ENCODE results near the gene MPC1L. TPM values are rescaled to one million over a fixed set of nuclear protein-coding genes. Genes with fewer than 3 reads are reported as not detected.

Gene MPC1L
- total RNA-seq, 2 experiments from 2014 or later: not detected

GRCh38 chrX:40644821-40645358 is 21.7 kb downstream of the MPC1L start:
- ChIA-PET CTCF (interaction anchor here (1.7 to 1.9 kb wide), 2 partner anchors 9 to 11 kb away, joined by 3 to 6 read pairs; no protein-coding TSS in a partner anchor), POLR2A (no interaction called here)
- Mint-ChIP-seq H3K4me1 (peaks cover 26% of the 10 kb centered on the region), H3K4me3 (peak overlapping the region; percentile 89), H3K36me3 (ENCODE audit: low read depth) (peaks cover 21% of the 10 kb centered on the region), H3K9me3 (no peaks in the 10 kb centered on the region), H3K27ac (peak overlapping the region; percentile 95), H3K27me3 (no peaks in the 10 kb centered on the region)
- DNase-seq: peak; percentile 58

- Mint-ChIP-seq H3K4me1 (peaks cover 27% of the 10 kb centered on the region), H3K27me3 (no peaks in the 10 kb centered on the region), H3K27ac (peak overlapping the region; percentile 97), H3K9me3 (no peaks in the 10 kb centered on the region), H3K4me3 (peak overlapping the region; percentile 98), H3K36me3 (ENCODE audit: low read depth) (peaks cover 22% of the 10 kb centered on the region)
- CTCF ChIA-PET: interaction anchor here (0.5 to 1.7 kb wide), 3 partner anchors 13 to 720 kb away, joined by 3 to 4 read pairs (median 3); no protein-coding TSS in a partner anchor
- peak; percentile 31 for DNase-seq
- POLR2A ChIA-PET: interaction anchor here (0.9 kb wide), 1 partner anchor 881 kb away, joined by 5 read pairs; no protein-coding TSS in a partner anchor
These were observed 23.5 kb downstream of the MPC1L start for GRCh38 chrX:40646489-40647306.

DNA sequence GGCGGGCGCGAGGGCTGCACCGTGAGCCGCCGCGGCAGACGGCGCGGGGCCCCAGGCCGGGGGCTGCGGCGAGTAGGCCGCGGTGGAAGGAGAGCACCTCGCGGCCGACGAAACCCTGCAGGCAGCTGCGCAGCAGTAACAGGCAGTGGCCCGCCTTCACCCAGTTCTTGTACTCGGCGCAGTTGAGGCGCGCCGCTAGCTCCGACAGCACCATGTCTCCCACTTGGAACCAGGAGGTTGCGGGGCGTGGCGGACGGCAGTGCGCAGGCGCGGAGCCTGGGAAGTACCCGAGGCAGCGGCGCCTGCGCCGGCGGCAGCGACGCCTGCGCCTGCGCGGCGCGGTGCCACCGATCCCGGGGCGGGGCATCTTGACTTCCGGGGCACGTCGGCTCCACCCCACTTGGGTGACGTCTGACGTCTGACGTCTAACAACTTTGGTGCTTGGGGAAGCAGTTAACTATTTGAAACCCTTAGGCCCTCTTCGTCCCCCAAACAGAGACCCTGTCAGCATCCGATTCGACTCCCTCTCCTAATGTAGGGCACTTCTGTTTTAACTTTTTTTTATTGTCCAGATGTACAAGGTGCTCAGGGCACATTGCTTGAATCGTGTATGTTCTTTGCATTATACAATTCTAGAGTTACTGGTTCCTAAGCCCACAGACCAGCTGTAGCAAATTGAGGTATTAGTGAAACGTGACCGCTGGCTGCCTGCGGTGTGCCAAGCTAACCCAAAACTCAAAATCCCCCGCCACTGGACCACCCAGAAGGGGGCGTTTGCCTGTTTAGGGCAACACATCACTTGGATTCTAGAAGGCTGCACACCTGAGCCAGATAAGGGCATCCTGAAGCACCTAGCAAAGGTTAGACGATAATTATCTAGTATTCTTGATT is 24.3 kb downstream of the MPC1L start, which contains the start of gene CXorf38:
TSS of gene CXorf38 (minus strand) at position 255 of the 891 bp plus-strand sequence. CDS start at position 214, 41 bp downstream.
- ChIA-PET CTCF (interaction anchor here (1.1 to 1.3 kb wide), 2 partner anchors 147 to 468 kb away, joined by 3 read pairs; no protein-coding TSS in a partner anchor), POLR2A (no interaction called here)
- H3K4me3 Mint-ChIP-seq: peak within 1 kb of the TSS; percentile 98
- no peaks in the 10 kb centered on the region for H3K27me3 Mint-ChIP-seq
- peaks cover 21% of the 10 kb centered on the region for H3K36me3 Mint-ChIP-seq (ENCODE audit: low read depth)
- no peaks in the 10 kb centered on the region for H3K9me3 Mint-ChIP-seq
- peak; percentile 90 for DNase-seq
- peak within 1 kb of the TSS; percentile 97 for H3K27ac Mint-ChIP-seq
- peaks cover 19% of the 10 kb centered on the region for H3K4me1 Mint-ChIP-seq

- peak; percentile 78 for DNase-seq
- Mint-ChIP-seq H3K27me3 (no peaks in the 10 kb centered on the region), H3K4me3 (no peak overlapping the region), H3K4me1 (peaks cover 5% of the 10 kb centered on the region), H3K36me3 (ENCODE audit: low read depth) (peaks cover 11% of the 10 kb centered on the region), H3K9me3 (no peaks in the 10 kb centered on the region), H3K27ac (no peak overlapping the region)
- ChIA-PET POLR2A (no interaction called here), CTCF (interaction anchor here (0.5 to 2.4 kb wide), 15 partner anchors 13 to 711 kb away, joined by 3 to 10 read pairs (median 3); partner anchors contain the start of gene MED14)
These were observed 28.5 kb downstream of the MPC1L start for GRCh38 chrX:40651620-40652223.

DNA sequence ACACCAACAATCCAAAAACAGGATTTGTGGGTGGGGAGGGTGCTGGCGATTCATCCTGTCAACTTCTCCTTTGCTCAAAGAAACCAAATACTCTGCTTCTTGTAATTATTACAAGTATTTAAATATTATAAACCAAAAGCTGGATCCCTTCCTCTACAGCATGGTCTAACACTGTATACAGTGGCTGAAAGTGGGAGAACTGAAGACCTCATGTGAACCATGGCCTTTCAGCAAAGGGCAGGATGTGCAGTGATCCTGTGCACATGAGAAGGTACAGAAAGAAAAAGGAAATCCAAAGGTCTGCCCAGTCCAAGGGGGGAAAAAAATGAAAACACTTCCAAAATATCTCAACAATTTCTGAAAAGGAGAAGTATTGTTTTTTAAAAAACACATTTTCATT is 29.4 kb downstream of the MPC1L start:
- CTCF ChIA-PET: interaction anchor here (0.8 to 2.4 kb wide), 6 partner anchors 14 to 155 kb away, joined by 3 to 10 read pairs (median 4); partner anchors contain the start of gene MED14

GRCh38 chrX:40653535-40653934 is 30.3 kb downstream of the MPC1L start:
- Mint-ChIP-seq H3K9me3 (no peaks in the 10 kb centered on the region), H3K4me3 (no peak overlapping the region), H3K4me1 (peaks cover 2% of the 10 kb centered on the region), H3K36me3 (ENCODE audit: low read depth) (peaks cover 11% of the 10 kb centered on the region), H3K27ac (no peak overlapping the region), H3K27me3 (no peaks in the 10 kb centered on the region)
- ChIA-PET POLR2A (no interaction called here), CTCF (interaction anchor here (0.6 to 1.1 kb wide), 3 partner anchors 15 to 232 kb away, joined by 3 to 4 read pairs (median 3); no protein-coding TSS in a partner anchor)
- no peak for DNase-seq

More for the DNA sequence above, 29.4 kb downstream of the MPC1L start:
- POLR2A ChIA-PET: no interaction called here
- Mint-ChIP-seq H3K4me3 (no peak overlapping the region), H3K27me3 (no peaks in the 10 kb centered on the region), H3K4me1 (peaks cover 4% of the 10 kb centered on the region), H3K27ac (no peak overlapping the region), H3K36me3 (ENCODE audit: low read depth) (peaks cover 11% of the 10 kb centered on the region), H3K9me3 (no peaks in the 10 kb centered on the region)
- DNase-seq: no peak

GRCh38 chrX:40660381-40660780 is 37.2 kb downstream of the MPC1L start:
- Mint-ChIP-seq H3K27me3 (no peaks in the 10 kb centered on the region), H3K9me3 (no peaks in the 10 kb centered on the region), H3K4me3 (no peak overlapping the region), H3K27ac (no peak overlapping the region), H3K4me1 (peaks cover 11% of the 10 kb centered on the region), H3K36me3 (ENCODE audit: low read depth) (peaks cover 18% of the 10 kb centered on the region)
- ChIA-PET POLR2A (no interaction called here), CTCF (interaction anchor here (1.1 kb wide), 1 partner anchor 133 kb away, joined by 4 read pairs; no protein-coding TSS in a partner anchor)
- DNase-seq: no peak

DNA sequence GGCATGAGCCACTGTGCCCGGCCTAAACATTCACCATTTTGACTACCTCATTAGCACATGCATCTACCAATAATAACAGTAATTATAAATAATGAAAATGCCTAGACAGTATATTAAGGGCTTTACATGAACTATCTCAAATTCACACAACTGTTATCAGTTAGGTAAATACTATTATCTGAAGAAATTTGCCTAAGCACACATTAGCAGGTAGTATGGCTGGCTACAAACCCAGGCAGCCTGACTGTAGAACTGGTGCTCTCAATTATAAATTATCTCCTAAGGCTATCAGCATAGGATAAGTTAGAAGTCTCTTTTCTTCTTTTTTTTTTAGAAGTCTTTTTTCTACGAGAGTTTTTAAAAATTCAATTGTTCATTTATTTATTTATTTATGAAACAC is 38.3 kb downstream of the MPC1L start:
- Mint-ChIP-seq H3K27me3 (no peaks in the 10 kb centered on the region), H3K4me1 (peaks cover 11% of the 10 kb centered on the region), H3K27ac (no peak overlapping the region), H3K9me3 (no peaks in the 10 kb centered on the region), H3K4me3 (no peak overlapping the region), H3K36me3 (ENCODE audit: low read depth) (peaks cover 20% of the 10 kb centered on the region)
- POLR2A ChIA-PET: no interaction called here
- CTCF ChIA-PET: no interaction called here
- no peak for DNase-seq

GRCh38 chrX:40663078-40663740 is 40.0 kb downstream of the MPC1L start:
- H3K9me3 Mint-ChIP-seq: no peaks in the 10 kb centered on the region
- POLR2A ChIA-PET: no interaction called here
- no peaks in the 10 kb centered on the region for H3K27me3 Mint-ChIP-seq
- no peak for DNase-seq
- no peak overlapping the region for H3K4me3 Mint-ChIP-seq
- peaks cover 11% of the 10 kb centered on the region for H3K4me1 Mint-ChIP-seq
- CTCF ChIA-PET: no interaction called here
- H3K27ac Mint-ChIP-seq: peak overlapping the region; percentile 64
- peaks cover 30% of the 10 kb centered on the region for H3K36me3 Mint-ChIP-seq (ENCODE audit: low read depth)

- peaks cover 33% of the 10 kb centered on the region for H3K36me3 Mint-ChIP-seq (ENCODE audit: low read depth)
- H3K27me3 Mint-ChIP-seq: no peaks in the 10 kb centered on the region
- ChIA-PET POLR2A (no interaction called here), CTCF (no interaction called here)
- peak overlapping the region; percentile 69 for H3K27ac Mint-ChIP-seq
- no peaks in the 10 kb centered on the region for H3K9me3 Mint-ChIP-seq
- H3K4me1 Mint-ChIP-seq: peaks cover 11% of the 10 kb centered on the region
- DNase-seq: no peak
- no peak overlapping the region for H3K4me3 Mint-ChIP-seq
These were observed 40.8 kb downstream of the MPC1L start for GRCh38 chrX:40663880-40664630.

DNA sequence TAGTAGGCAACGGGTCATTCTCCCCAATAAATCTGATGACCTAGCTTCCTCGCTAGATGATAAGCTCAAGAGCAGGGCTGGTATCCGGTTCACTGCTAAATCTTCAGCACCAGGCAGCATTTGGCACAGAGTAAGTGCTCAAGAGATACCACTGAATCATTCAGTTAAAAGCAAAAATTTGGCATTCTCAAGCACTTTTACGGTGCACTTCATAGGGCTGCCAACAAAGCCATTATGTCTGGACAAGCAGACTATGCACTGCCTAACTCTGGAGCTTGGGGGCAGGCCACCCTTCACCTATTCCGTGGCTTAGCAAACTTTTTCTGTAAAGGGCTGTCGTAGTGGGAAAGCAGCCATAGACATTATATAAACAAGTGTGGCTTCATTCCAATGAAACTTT is 47.9 kb downstream of the MPC1L start:
- Mint-ChIP-seq H3K36me3 (ENCODE audit: low read depth) (peaks cover 33% of the 10 kb centered on the region), H3K27me3 (no peaks in the 10 kb centered on the region), H3K4me3 (no peak overlapping the region), H3K4me1 (no peaks in the 10 kb centered on the region), H3K27ac (no peak overlapping the region), H3K9me3 (no peaks in the 10 kb centered on the region)
- no peak for DNase-seq
- ChIA-PET POLR2A (no interaction called here), CTCF (no interaction called here)

Data from activated CD4-positive, alpha-beta T cell treated with anti-CD3 and anti-CD28 coated beads, Interleukin-2, amount 10 ng/mL, durations not matched to agents 7 days and 5 days (primary cell).